ENCODE results near the gene NARF.

Gene NARF

DNA sequence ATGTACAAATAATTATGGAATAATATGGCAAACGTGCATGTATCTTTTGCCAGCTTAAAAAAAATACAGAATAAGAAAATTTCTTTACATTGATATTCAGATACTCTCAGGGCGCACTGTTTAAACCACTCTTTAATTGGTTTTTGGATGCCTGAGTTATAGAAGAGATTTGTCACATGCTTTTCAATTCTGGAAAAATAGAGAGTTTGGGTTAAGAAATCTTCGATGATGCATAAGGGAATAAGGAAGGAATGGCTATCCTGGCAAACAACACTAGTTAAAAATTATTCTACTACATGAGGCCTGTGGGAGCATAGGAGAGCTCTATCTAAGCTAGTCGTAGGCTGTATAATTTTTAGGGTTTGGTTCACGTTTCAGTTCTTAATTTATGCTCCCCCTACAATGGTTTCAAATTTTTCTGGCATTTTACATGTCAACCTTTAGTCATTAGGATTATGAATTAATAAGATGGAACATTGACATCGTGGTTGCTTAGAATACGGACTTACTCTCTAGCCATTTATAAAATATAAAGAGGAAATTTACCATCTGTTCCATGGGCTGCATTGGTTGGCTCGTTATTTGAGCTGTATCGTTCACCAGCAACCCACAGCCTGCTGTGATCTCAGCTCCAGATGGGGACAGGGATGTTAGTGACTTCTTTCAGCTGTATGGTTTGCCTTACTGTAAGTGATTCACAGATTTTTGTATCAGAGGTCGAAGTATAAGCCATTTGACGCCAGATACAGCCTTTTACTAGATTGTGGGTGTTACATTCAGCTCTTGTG lies 15.9 kb downstream of the NARF start:
- no peak for DNase-seq (ENCODE audit: low spot score)

- no peak for DNase-seq (ENCODE audit: low spot score)
Measured at GRCh38 chr17:82475458-82475857, 16.9 kb downstream of the NARF start.

DNA sequence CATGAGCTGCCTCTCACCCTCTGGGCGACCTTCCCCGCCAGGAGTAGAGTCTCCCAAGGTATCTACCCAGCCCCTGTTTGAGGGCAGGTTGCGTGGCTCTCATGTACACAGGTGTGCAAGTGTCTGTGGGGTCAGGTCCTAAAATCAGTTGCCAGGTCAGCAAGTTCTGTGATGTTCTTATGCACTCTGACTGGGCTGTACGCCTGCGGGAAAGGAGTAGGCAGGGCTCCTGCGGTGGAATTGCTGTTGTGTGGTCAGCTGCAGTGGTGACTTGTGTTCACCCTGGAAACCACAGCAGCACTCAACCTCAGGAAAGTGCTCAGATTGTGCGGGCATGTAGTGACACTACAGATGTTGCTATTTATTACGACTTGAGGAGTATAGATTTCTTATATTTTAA lies 19.4 kb downstream of the NARF start:
- no peak for DNase-seq (ENCODE audit: low spot score)

- DNase-seq (ENCODE audit: low spot score) = no peak
Measured at GRCh38 chr17:82479602-82480001, 21.1 kb downstream of the NARF start.

GRCh38 chr17:82480318-82480717 lies 21.8 kb downstream of the NARF start:
- no peak for DNase-seq (ENCODE audit: low spot score)

- no peak for DNase-seq (ENCODE audit: low spot score)
Measured at GRCh38 chr17:82483204-82483660, 24.7 kb downstream of the NARF start.

DNA sequence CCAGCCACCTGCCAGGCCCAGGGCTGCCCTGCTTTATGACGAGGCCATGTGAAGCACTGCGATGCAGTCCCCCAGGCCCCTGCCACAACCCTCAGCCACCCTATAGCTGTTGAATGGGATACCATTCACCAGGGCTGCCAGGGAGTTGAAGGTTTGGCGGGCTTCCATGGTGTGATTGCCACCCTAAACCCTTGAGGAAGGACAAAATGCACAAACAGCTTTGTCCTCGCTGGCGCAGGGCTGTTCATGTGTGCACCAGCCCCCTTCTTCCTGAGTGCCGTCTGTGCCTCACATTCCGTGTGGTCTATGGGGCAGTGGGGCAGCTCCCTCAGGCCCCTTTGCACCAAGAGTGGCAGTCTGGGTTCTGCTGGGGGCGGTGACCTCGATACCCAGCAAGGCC lies 25.3 kb downstream of the NARF start:
- no peak for DNase-seq (ENCODE audit: low spot score)

DNA sequence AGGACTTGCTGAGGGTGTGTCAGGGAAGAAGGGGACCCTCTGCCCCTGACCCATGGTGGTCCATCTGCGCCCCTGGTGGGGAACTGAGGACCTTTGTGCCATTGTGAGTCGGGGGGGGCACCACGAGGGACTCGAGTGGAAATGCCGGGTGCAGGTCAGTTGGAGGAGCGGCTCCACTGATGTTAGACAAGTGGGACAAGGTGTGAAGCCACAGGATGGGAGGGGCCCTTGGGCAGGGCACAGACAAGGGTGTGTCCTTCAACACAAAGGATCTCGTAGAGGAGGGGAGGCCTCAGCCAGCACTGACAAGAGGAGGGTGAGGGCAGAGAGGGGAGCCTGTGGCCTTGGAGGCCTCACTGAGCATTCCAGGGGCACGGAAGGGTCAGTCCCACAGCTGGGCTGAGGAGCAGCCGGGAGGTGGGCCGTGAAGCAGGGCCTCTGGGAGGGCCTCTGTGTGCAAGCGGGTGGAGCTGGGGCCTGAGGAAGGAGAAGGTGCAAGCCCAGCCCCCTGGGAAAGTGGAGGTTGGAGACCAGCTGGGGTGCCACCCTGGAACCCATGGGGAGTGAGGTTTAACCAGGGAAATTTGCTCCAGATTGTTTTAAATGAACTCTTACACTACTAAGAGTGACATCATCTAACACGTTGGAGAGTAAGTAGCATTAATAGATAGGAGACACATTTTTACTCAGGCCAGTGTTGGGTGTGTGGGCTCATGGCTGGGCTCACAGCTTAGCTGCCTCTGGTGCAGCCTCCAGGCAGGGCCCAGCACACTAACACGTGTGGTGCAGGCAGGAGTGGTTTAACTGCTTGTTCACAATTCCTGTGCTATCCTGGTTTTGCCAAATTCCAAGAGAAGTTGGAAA lies 27.9 kb downstream of the NARF start:
- no peak for DNase-seq (ENCODE audit: low spot score)

- no peak for DNase-seq (ENCODE audit: low spot score)
Measured at GRCh38 chr17:82487910-82488309, 29.4 kb downstream of the NARF start.

GRCh38 chr17:82489117-82489516 lies 30.6 kb downstream of the NARF start:
- no peak for DNase-seq (ENCODE audit: low spot score)

- DNase-seq (ENCODE audit: low spot score) = no peak
Measured at GRCh38 chr17:82489851-82490511, 31.4 kb downstream of the NARF start.

GRCh38 chr17:82490512-82491195 lies 32.1 kb downstream of the NARF start:
- DNase-seq (ENCODE audit: low spot score) = no peak

- DNase-seq (ENCODE audit: low spot score) = no peak
Measured at GRCh38 chr17:82491196-82491530, 32.6 kb downstream of the NARF start.

DNA sequence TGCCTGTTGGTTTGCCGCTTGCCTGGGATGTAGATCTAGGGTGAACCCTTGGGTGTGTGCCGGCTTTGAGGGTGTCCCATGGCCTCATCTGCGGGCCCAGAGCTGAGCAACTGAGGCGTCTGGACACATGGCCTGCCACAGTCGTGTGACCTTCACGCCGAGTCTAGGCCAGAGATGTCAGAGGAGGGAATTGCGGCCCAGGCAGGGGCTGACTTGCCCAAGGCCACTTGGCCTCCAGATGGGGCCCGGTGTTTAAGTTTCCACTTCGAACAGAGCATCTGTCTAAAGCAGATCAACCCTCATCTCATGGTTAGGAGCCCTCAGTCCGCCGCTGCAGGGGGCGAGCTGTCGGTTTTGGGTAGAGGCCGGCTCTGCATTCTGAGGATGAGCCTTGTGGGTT lies 33.0 kb downstream of the NARF start:
- DNase-seq (ENCODE audit: low spot score) = no peak

GRCh38 chr17:82492643-82493225 lies 34.2 kb downstream of the NARF start:
- no peak for DNase-seq (ENCODE audit: low spot score)

DNA sequence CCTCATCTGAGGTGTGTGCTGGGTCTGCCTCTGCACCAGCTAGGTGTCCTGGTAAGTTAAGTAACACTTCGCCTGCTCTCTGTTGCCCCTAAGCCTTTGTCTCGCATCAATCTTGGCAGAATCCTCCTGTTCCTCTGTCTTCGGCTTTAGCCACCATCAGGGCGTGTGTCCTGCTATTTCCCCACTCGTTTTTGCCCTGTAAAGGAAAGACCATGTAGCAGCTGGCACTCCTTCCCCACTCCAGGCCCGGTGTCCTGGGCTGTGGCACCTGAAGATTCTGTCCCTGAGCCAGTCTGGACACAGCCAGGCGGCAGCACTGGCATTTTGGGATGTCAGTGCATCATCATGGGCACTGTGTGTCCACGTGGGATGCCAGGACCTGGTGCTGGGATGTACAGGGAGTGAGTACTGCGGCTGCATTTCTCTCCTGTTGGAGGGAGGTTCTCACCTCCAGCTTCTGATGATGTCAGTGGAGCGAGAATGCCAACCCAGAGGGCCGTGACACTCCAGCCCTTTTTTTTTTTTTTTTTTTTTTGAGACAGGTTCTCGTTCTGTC lies 34.8 kb downstream of the NARF start:
- no peak for DNase-seq (ENCODE audit: low spot score)

DNA sequence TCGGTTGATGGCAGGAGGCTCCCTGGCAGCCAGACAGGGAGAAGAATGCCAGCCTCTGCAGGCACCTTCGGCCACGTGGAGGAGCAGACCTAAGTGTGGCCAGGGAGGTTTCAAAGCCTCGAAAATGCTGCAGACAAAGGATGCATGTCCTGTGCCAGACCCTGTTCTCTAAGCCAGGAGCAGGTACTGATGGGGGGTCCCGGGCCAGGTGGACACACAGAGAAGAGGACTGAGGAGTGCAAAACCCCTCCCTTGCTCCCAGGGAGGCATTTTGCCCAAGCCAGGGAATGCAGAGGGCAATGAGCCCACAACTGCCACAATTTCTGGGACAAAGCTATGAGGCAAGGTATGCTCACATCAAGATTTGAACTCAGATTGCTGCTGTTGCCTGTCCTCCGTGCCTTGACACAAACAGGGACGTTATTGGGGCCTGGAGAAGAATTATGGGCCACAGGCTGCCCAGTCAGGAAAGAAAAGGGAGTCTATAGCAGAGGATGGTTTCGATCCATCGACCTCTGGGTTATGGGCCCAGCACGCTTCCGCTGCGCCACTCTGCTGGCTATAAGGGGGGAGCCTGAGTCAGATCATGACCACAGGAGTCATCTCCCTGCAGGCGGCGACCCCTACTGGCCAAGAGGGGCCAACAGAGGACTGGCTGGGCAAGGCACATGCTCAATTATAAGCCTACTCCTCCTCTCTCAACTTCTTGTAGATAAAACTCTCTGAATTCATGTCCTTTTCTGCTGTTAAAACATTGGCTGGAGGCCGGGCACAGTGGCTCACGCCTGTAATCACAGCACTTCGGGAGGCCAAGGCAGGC lies 35.9 kb downstream of the NARF start:
- peak; percentile 87 for DNase-seq (ENCODE audit: low spot score)

DNA sequence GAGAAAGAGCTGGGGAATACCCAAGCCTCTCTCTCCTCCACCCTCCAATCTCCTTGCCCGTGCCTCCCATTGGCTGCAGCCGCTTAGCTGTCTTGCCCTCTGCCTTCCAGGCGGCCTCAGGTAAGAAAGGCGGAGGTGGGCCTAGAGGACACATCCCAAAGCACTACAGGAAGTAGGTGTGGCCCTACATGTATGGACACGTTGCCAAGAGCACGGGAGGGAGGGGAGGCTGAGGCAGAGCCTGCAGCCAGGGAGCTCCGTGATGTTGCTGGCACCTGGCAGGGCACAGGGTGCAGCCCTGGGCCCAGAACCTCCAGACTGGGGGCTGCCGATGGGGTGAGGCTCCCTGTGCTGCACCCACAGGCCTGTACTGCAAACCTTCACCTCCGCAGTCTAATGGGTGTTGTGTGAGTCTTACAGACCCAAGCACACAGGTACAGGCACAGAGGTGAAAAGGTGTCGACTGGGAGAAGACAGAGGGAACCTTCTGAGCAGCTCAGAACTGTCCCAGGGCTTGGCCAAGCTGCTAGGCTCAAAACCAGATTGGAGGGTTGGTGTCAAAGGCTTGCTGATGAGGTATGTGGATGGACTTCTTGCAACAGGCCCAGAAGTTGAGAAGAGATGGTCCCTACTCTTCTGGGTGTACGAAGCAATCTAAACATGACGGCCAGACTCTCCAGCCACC lies 37.4 kb downstream of the NARF start:
- no peak for DNase-seq (ENCODE audit: low spot score)

- DNase-seq (ENCODE audit: low spot score) = peak; percentile 89
Measured at GRCh38 chr17:82496529-82497434, 38.2 kb downstream of the NARF start.

Measured in CD4-positive, alpha-beta T cell treated with Interleukin-6 at 100 ng/mL for 8 hours (primary cell).